ENCODE measurements around the gene TSPOAP1. TPM values are rescaled to one million over a fixed set of nuclear protein-coding genes. Genes with fewer than 3 reads are reported as not detected.

TSPOAP1 gene
- total and polyA plus RNA-seq, 10 of the 15 experiments (the other 5 are each of a cell fraction or from before 2014, with no cell fraction given), result 0.58 to 16.4 (median 4.2) TPM; not detected in 1

DNA sequence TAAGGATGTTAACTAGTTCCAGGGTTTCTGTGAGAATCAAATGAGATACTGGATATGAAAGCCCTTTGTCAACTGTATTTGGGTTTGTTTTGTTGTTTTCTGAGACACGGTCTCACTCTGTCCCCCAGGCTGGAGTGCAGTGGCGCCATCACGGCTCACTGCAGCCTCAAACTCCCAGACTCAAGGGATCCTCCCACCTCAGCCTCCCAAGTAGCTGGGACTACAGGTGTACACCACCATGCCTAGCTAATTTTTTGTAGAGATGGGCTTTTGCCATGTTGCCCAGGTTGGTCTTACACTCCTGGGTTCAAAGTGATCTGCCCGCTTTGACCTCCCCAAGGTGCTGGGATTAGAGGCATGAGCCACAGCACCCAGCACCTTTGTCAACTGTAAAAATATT is 14.5 kb upstream of the TSPOAP1 start:
- no peak overlapping the region for H2AFZ ChIP-seq (ENCODE audit: control insufficient read depth, low read depth, low read length)
- in situ Hi-C loops (cut with MboI), result no loop called here
- WGBS (ENCODE audit: insufficient coverage, insufficient replicate concordance, low lambda C conversion rate, missing lambda C conversion rate), result 64% methylated on average over 4 of the region's 4 CpGs
- BruUV-seq (replicated peaks), result no TSS peak
- no peak for FAIRE-seq
- SMC1A ChIA-PET (ENCODE audit: uncharacterized antibody, unreplicated experiment), result interaction anchor here (0.8 to 10.3 kb wide), 9 partner anchors 9 to 289 kb away, joined by 3 to 249 read pairs (median 25); partner anchors contain the start of genes MTMR4, RNF43 and TSPOAP1
- H3K9ac ChIP-seq (ENCODE audit: control insufficient read depth, insufficient read depth, low read length), result peak overlapping the region; percentile 96
- peaks cover 95% of the 10 kb centered on the region for H3K79me2 ChIP-seq (ENCODE audit: control insufficient read depth, insufficient read depth, low read length)
- peak overlapping the region; percentile 81 for H3K4me3 ChIP-seq
- peak overlapping the region; percentile 92 for H3K4me2 ChIP-seq (ENCODE audit: control insufficient read depth, insufficient read depth)
- ATAC-seq, result no peak
- no peaks in the 10 kb centered on the region for H3K9me3 ChIP-seq (replicated peaks; ENCODE audit: control insufficient read depth, insufficient read depth, low read length)
- H3K36me3 ChIP-seq (ENCODE audit: control insufficient read depth in 2 of 2, insufficient read depth in 2 of 2, low read length in 1 of 2), result peaks cover 16 to 25% of the 10 kb centered on the region in 2 experiments
- intact Hi-C loops (cut with micrococcal nuclease; ENCODE audit: unreplicated experiment), result loop anchor here (5.0 kb wide), 1 partner anchor 174 kb away; no protein-coding TSS in a partner anchor
- CTCF ChIA-PET, result interaction anchor here (0.7 to 6.7 kb wide), 10 partner anchors 7 to 812 kb away, joined by 3 to 163 read pairs (median 21); partner anchors contain the start of genes PRR11, RNF43, SUPT4H1 and TSPOAP1
- POLR2A ChIA-PET, result interaction anchor here (1.0 to 18.5 kb wide), 10 partner anchors 9 to 110 kb away, joined by 3 to 373 read pairs (median 10); partner anchors contain the start of genes RNF43, SUPT4H1 and TSPOAP1
- DNase-seq (ENCODE audit: low read depth, low spot score), result no peak
- peak overlapping the region; percentile 100 for H3K27ac ChIP-seq (ENCODE audit: control insufficient read depth, insufficient read depth)
- H3K4me1 ChIP-seq (ENCODE audit: control insufficient read depth, insufficient read depth, low read length), result peaks cover 52% of the 10 kb centered on the region
- H4K20me1 ChIP-seq (ENCODE audit: control insufficient read depth, insufficient read depth), result no peaks in the 10 kb centered on the region
- no peaks in the 10 kb centered on the region for H3K27me3 ChIP-seq (replicated peaks in 1 of 2; ENCODE audit: control insufficient read depth in 2 of 2, insufficient read depth in 2 of 2, low read length in 1 of 2)
- RAD21 ChIA-PET (ENCODE audit: unreplicated experiment), result interaction anchor here (1.1 to 18.1 kb wide), 10 partner anchors 7 to 110 kb away, joined by 3 to 323 read pairs (median 24); partner anchors contain the start of genes RNF43 and SUPT4H1
- TF ChIP-seq, protein P1, sequence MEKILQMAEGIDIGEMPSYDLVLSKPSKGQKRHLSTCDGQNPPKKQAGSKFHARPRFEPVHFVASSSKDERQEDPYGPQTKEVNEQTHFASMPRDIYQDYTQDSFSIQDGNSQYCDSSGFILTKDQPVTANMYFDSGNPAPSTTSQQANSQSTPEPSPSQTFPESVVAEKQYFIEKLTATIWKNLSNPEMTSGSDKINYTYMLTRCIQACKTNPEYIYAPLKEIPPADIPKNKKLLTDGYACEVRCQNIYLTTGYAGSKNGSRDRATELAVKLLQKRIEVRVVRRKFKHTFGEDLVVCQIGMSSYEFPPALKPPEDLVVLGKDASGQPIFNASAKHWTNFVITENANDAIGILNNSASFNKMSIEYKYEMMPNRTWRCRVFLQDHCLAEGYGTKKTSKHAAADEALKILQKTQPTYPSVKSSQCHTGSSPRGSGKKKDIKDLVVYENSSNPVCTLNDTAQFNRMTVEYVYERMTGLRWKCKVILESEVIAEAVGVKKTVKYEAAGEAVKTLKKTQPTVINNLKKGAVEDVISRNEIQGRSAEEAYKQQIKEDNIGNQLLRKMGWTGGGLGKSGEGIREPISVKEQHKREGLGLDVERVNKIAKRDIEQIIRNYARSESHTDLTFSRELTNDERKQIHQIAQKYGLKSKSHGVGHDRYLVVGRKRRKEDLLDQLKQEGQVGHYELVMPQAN (conservative IDR thresholded peaks at IDR 0.05), result no peak
- TF ChIP-seq, protein P2, sequence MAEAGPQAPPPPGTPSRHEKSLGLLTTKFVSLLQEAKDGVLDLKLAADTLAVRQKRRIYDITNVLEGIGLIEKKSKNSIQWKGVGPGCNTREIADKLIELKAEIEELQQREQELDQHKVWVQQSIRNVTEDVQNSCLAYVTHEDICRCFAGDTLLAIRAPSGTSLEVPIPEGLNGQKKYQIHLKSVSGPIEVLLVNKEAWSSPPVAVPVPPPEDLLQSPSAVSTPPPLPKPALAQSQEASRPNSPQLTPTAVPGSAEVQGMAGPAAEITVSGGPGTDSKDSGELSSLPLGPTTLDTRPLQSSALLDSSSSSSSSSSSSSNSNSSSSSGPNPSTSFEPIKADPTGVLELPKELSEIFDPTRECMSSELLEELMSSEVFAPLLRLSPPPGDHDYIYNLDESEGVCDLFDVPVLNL (IDR thresholded peaks at IDR 0.05; ENCODE audit: low read depth, low read length), result no peak
- TF ChIP-seq, protein P3, sequence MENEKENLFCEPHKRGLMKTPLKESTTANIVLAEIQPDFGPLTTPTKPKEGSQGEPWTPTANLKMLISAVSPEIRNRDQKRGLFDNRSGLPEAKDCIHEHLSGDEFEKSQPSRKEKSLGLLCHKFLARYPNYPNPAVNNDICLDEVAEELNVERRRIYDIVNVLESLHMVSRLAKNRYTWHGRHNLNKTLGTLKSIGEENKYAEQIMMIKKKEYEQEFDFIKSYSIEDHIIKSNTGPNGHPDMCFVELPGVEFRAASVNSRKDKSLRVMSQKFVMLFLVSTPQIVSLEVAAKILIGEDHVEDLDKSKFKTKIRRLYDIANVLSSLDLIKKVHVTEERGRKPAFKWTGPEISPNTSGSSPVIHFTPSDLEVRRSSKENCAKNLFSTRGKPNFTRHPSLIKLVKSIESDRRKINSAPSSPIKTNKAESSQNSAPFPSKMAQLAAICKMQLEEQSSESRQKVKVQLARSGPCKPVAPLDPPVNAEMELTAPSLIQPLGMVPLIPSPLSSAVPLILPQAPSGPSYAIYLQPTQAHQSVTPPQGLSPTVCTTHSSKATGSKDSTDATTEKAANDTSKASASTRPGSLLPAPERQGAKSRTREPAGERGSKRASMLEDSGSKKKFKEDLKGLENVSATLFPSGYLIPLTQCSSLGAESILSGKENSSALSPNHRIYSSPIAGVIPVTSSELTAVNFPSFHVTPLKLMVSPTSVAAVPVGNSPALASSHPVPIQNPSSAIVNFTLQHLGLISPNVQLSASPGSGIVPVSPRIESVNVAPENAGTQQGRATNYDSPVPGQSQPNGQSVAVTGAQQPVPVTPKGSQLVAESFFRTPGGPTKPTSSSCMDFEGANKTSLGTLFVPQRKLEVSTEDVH (IDR thresholded peaks at IDR 0.05; ENCODE audit: low read depth, partially characterized antibody), result no peak
- TF ChIP-seq CHD1 (IDR thresholded peaks at IDR 0.05; ENCODE audit: low read depth, low read length) (no peak), KLF5 (IDR thresholded peaks at IDR 0.05; ENCODE audit: partially characterized antibody) (no peak), SUPT20H (IDR thresholded peaks at IDR 0.05; ENCODE audit: borderline replicate concordance, control insufficient read depth, low read depth, low read length) (no peak), BMI1 (IDR thresholded peaks at IDR 0.05; ENCODE audit: borderline replicate concordance) (peak; percentile 10; the same call in 1 of the 2 replicates), SMC3 (IDR thresholded peaks at IDR 0.05; ENCODE audit: borderline replicate concordance, low read length) (no peak), RB1 (IDR thresholded peaks at IDR 0.05; ENCODE audit: borderline replicate concordance) (no peak), MEF2B (IDR thresholded peaks at IDR 0.05; ENCODE audit: partially characterized antibody, poor library complexity, severe bottlenecking) (no peak), SIN3A (IDR thresholded peaks at IDR 0.05; ENCODE audit: low read depth, low read length) (no peak), LARP7 (IDR thresholded peaks at IDR 0.05) (0 out of 2 replicates have a peak, but pooled peaks have one; percentile 25)
- TF ChIP-seq, protein P4, sequence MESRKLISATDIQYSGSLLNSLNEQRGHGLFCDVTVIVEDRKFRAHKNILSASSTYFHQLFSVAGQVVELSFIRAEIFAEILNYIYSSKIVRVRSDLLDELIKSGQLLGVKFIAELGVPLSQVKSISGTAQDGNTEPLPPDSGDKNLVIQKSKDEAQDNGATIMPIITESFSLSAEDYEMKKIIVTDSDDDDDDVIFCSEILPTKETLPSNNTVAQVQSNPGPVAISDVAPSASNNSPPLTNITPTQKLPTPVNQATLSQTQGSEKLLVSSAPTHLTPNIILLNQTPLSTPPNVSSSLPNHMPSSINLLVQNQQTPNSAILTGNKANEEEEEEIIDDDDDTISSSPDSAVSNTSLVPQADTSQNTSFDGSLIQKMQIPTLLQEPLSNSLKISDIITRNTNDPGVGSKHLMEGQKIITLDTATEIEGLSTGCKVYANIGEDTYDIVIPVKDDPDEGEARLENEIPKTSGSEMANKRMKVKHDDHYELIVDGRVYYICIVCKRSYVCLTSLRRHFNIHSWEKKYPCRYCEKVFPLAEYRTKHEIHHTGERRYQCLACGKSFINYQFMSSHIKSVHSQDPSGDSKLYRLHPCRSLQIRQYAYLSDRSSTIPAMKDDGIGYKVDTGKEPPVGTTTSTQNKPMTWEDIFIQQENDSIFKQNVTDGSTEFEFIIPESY (IDR thresholded peaks at IDR 0.05), result peak; percentile 72
- TF ChIP-seq, protein P5, sequence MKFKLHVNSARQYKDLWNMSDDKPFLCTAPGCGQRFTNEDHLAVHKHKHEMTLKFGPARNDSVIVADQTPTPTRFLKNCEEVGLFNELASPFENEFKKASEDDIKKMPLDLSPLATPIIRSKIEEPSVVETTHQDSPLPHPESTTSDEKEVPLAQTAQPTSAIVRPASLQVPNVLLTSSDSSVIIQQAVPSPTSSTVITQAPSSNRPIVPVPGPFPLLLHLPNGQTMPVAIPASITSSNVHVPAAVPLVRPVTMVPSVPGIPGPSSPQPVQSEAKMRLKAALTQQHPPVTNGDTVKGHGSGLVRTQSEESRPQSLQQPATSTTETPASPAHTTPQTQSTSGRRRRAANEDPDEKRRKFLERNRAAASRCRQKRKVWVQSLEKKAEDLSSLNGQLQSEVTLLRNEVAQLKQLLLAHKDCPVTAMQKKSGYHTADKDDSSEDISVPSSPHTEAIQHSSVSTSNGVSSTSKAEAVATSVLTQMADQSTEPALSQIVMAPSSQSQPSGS (IDR thresholded peaks at IDR 0.05; ENCODE audit: low read length), result no peak

Measured in GM12878 (cell line).